DOHH2 (cell line): ENCODE measurements around the gene LACTBL1.
"Not testable (repeated sequence)": the region's sequence is repeated elsewhere in the genome, so short reads cannot be mapped to it uniquely, and the experiment has no call there.

ENCODE experiments used
- H3F3A ChIP-seq: fragments of 200-600 bp; sonication (generic), shearing (Covaris generic); 2 replicates; pipeline ENCODE4 v1.6.0; 2016; ENCODE audit warnings: antibody characterized with exemption, mild to moderate bottlenecking; ENCODE audit not compliant: control insufficient read depth, insufficient read depth
- H3K27ac ChIP-seq: fragments of 200-600 bp; sonication (generic); 2 replicates; pipeline ENCODE4 v1.5.1; 2014; ENCODE audit warnings: low read depth, mild to moderate bottlenecking, low read length, moderate library complexity
- H3K27me3 ChIP-seq: fragments of 200-600 bp; sonication (generic); 2 replicates; pipeline ENCODE4 v1.6.1; 2014; ENCODE audit warnings: mild to moderate bottlenecking, low read length, mixed read lengths; ENCODE audit not compliant: control insufficient read depth
- H3K36me3 ChIP-seq: fragments of 200-600 bp; sonication (generic); 2 replicates; pipeline ENCODE4 v1.6.1; 2014; ENCODE audit warnings: mild to moderate bottlenecking, low read length, moderate library complexity, mixed read lengths; ENCODE audit not compliant: control insufficient read depth
- H3K4me1 ChIP-seq: fragments of 200-600 bp; sonication (generic); 2 replicates; pipeline ENCODE4 v1.6.1; 2014; ENCODE audit warnings: mild to moderate bottlenecking, low read length, mixed read lengths; ENCODE audit not compliant: control insufficient read depth
- H3K4me2 ChIP-seq: fragments of 200-600 bp; sonication (generic); 2 replicates; pipeline ENCODE4 v1.6.0; 2014; ENCODE audit warnings: mild to moderate bottlenecking, low read length, moderate library complexity
- H3K4me3 ChIP-seq: fragments of 200-600 bp; sonication (generic); 2 replicates; pipeline ENCODE4 v1.5.1; 2014; ENCODE audit warnings: mild to moderate bottlenecking, low read length, mixed read lengths
- H3K79me2 ChIP-seq: fragments of 200-600 bp; sonication (generic); 2 replicates; pipeline ENCODE4 v1.6.1; 2014; ENCODE audit warnings: mild to moderate bottlenecking, low read length, mixed read lengths; ENCODE audit not compliant: control insufficient read depth
- H3K9me2 ChIP-seq: fragments of 200-600 bp; sonication (generic); replicated peaks from 2 replicates; pipeline ENCODE4 v1.6.1; 2014; ENCODE audit warnings: mild to moderate bottlenecking, low read length, mixed read lengths; ENCODE audit not compliant: control insufficient read depth
- H3K9me3 ChIP-seq: fragments of 200-600 bp; sonication (generic); 2 replicates; pipeline ENCODE4 v1.6.1; 2014; ENCODE audit warnings: antibody characterized with exemption, low read length, mixed read lengths; ENCODE audit not compliant: control insufficient read depth, insufficient read depth
- H4K20me1 ChIP-seq: fragments of 200-600 bp; sonication (generic); 2 replicates; pipeline ENCODE4 v1.6.0; 2014; ENCODE audit warnings: low read depth, mild to moderate bottlenecking, antibody characterized with exemption, low read length, moderate library complexity; ENCODE audit not compliant: control insufficient read depth, insufficient read depth
- CTCF ChIP-seq: fragments of 200-600 bp; sonication (generic); IDR thresholded peaks from one replicate; pipeline ENCODE4 v1.5.1; 2014; ENCODE audit warnings: antibody characterized with exemption, mild to moderate bottlenecking, low read depth, low read length; ENCODE audit not compliant: poor library complexity, severe bottlenecking
- EZH2phosphoT487 ChIP-seq: fragments of 200-600 bp; sonication (generic); IDR thresholded peaks from 2 replicates; pipeline ENCODE4 v1.6.1; 2017; ENCODE audit warnings: borderline replicate concordance, mild to moderate bottlenecking, antibody characterized with exemption, low read length, moderate library complexity, mixed read lengths

Gene LACTBL1

DNA sequence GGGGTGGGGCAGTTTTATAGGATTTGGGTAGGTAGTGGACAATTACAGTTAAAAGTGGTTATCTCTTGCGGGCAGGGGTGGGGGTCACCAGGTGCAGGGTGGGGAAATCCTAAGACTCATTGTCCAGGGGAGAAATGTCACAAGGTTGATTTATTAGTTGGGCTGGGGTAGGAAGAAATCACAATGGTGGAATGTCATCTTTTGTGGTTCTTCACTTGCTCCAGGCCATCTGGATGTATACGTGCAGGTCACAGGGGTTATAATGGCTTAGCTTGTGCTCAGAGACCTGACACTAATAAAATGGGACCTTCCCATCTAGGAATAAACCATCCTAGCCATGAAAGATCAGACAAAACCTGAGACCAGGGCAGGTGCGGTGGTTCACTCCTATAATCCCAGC is 31.4 kb upstream of the LACTBL1 start:
- H3K36me3 ChIP-seq = no peaks in the 10 kb centered on the region
- H3F3A ChIP-seq = no peaks in the 10 kb centered on the region
- H4K20me1 ChIP-seq = no peaks in the 10 kb centered on the region
- peaks cover 10% of the 10 kb centered on the region for H3K27me3 ChIP-seq
- TF ChIP-seq EZH2phosphoT487 (no peak), CTCF (no peak)
- H3K9me2 ChIP-seq = no peaks in the 10 kb centered on the region
- no peaks in the 10 kb centered on the region for H3K9me3 ChIP-seq
- no peaks in the 10 kb centered on the region for H3K79me2 ChIP-seq
- no peak overlapping the region for H3K27ac ChIP-seq
- H3K4me2 ChIP-seq = no peak overlapping the region
- H3K4me1 ChIP-seq = no peaks in the 10 kb centered on the region
- no peak overlapping the region for H3K4me3 ChIP-seq

DNA sequence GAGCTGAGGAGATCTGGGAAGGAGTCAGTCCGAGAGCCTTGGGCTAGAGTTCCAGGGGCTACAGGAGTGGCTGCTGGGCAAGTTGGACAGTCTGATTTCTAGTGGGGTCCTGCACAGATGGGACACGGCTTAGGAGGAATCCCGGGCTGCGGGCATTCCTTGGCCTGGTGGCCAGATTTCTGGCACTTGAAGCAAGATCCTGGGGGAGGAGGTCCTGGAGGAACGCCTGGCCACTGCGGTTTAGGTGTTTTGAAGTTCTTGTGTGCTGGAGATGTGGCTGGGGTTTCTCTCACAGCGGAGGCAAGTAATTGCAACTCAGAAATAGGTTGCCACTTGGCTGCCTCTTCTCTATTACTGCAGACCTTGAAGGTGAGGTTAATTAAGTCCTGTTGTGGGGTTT is 29.6 kb upstream of the LACTBL1 start:
- not testable (repeated sequence) for H3K4me1 ChIP-seq, H3K4me2 ChIP-seq, H3K4me3 ChIP-seq, H3K9me2 ChIP-seq, H4K20me1 ChIP-seq, H3K36me3 ChIP-seq, H3K9me3 ChIP-seq, H3K79me2 ChIP-seq, H3F3A ChIP-seq, H3K27ac ChIP-seq
- peaks cover 10% of the 10 kb centered on the region for H3K27me3 ChIP-seq

DNA sequence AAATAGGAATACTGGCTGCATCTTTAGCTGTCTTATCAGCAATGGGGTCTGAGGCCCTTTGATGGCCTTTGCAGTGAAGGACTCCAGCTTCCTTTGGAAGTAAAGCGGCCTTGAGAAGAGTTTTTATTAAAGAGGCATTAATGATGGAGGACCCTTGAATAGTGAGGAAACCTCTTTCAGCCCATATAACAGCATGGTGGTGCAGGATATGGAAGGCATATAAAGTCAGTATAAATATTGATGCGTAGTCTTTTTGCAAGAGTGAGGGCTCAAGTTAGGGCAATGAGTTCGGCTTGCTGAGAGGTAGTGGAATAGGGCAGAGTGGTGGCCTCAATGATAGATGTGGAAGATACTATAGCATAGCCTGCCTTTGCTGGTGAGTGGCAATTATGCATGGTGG is 27.5 kb upstream of the LACTBL1 start:
- H3K4me1 ChIP-seq, H3K4me2 ChIP-seq, H3K4me3 ChIP-seq, H4K20me1 ChIP-seq, H3K27ac ChIP-seq, H3K9me3 ChIP-seq, H3K79me2 ChIP-seq, H3F3A ChIP-seq, H3K9me2 ChIP-seq, H3K36me3 ChIP-seq: not testable (repeated sequence)
- H3K27me3 ChIP-seq = peaks cover 10% of the 10 kb centered on the region

DNA sequence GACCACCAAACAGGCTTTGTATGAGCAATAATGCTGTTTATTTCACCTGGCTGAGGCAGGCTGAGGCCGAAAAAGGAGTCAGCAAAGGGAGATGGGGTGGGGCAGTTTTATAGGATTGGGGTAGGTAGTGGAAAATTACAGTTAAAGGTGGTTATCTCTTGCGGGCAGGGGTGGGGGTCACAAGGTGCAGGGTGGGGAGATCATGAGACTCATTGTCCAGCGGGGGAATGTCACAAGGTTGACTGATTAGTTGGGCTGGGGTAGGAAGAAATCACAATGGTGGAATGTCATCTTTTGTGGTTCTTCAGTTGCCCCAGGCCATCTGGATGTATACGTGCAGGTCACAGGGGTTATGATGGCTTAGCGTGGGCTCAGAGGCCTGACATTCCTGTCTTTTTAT is 24.9 kb upstream of the LACTBL1 start:
- peaks cover 11% of the 10 kb centered on the region for H3K9me3 ChIP-seq
- not testable (repeated sequence) for H3F3A ChIP-seq, H4K20me1 ChIP-seq, H3K4me3 ChIP-seq, H3K4me1 ChIP-seq, H3K9me2 ChIP-seq, H3K36me3 ChIP-seq, H3K27ac ChIP-seq, H3K4me2 ChIP-seq, H3K79me2 ChIP-seq, H3K27me3 ChIP-seq

- H3K4me1 ChIP-seq = no peaks in the 10 kb centered on the region
- no peak for TF ChIP-seq EZH2phosphoT487
- no peak for TF ChIP-seq CTCF
- no peaks in the 10 kb centered on the region for H4K20me1 ChIP-seq
- no peak overlapping the region for H3K27ac ChIP-seq
- no peaks in the 10 kb centered on the region for H3K36me3 ChIP-seq
- H3K9me3 ChIP-seq = peaks cover 11% of the 10 kb centered on the region
- H3K9me2 ChIP-seq = no peaks in the 10 kb centered on the region
- no peak overlapping the region for H3K4me3 ChIP-seq
- no peaks in the 10 kb centered on the region for H3K27me3 ChIP-seq
- H3F3A ChIP-seq = no peaks in the 10 kb centered on the region
- H3K4me2 ChIP-seq = no peak overlapping the region
- H3K79me2 ChIP-seq = no peaks in the 10 kb centered on the region
Observed at GRCh38 chr1:22995774-22996173, 23.1 kb upstream of the LACTBL1 start.

DNA sequence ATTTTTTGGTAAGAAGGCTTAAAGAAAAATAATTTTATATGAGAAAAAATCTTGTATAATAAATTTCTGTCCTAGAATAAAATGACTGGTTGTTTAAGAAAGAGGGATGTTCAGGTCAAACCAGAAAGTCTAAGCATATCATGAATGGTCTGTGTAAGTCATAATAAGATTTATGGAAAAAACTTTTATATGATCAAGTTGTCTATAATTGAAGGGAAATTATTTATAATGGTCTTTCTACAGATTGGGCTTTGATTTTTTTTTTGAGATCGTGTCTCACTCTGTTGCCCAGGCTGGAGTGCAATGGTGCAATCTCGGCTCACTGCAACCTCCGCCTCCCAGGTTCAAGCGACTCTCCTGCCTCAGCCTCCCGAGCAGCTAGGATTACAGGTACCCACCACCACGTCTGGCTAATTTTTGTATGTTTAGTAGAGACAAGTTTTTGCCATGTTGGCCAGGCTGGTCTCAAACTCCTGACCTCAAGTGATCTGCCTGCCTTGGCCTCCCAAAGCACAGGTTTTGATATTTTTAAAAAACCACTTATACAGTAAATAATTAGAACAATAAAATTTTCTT is 20.6 kb upstream of the LACTBL1 start:
- H3F3A ChIP-seq, H4K20me1 ChIP-seq, H3K27ac ChIP-seq, H3K4me3 ChIP-seq, H3K27me3 ChIP-seq, H3K79me2 ChIP-seq, H3K4me1 ChIP-seq, H3K9me2 ChIP-seq, H3K4me2 ChIP-seq, H3K36me3 ChIP-seq: not testable (repeated sequence)
- peaks cover 11% of the 10 kb centered on the region for H3K9me3 ChIP-seq

DNA sequence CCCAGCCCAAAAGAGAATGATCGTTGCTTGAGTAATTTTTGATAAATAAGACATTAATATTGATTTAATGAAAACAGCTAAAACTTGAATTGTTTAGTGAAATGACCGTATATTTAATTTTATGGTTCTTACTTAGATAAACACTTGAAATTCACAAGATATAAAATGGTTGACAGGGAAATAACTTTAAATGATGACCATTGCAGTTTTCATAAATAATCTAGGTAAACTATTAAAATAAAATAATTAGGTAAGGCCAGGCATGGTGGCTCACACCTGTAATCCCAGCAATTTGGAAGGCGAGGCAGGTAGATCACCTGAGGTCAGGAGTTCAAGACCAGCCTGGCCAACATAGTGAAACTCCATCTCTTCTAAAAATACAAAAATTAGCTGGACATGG is 19.7 kb upstream of the LACTBL1 start:
- not testable (repeated sequence) for H3F3A ChIP-seq, H4K20me1 ChIP-seq, H3K27ac ChIP-seq, H3K4me2 ChIP-seq, H3K9me2 ChIP-seq, H3K27me3 ChIP-seq, H3K4me1 ChIP-seq, H3K36me3 ChIP-seq, H3K4me3 ChIP-seq, H3K79me2 ChIP-seq
- H3K9me3 ChIP-seq = peaks cover 11% of the 10 kb centered on the region
